Activated T-helper 1 cell treated with anti-CD3 and anti-CD28 coated beads, Interleukin-12 subunit alpha, Interleukin-12 subunit beta, Interleukin-2, Interleukin-4 antibody, amounts not matched to agents 30 ng/mL and 10 ng/mL and 1 ng/mL, durations not matched to agents 14 hours and 24 hours and 36 hours (primary cell): Measurements from ENCODE around the gene SLC44A1. TPM values are rescaled to one million over a fixed set of nuclear protein-coding genes. Genes with fewer than 3 reads are reported as not detected.
A peak's percentile ranks its signal among the peaks of the same experiment; 100 is the strongest.

Experiments used
- DNase-seq: peaks from one replicate; pipeline ENCODE4 v3.0.0; 2021; ENCODE audit warnings: low spot score
- H3K27ac Mint-ChIP-seq: one replicate; pipeline ENCODE4 v1.8.0; 2021; ENCODE audit warnings: mild to moderate bottlenecking, mixed read lengths
- H3K27me3 Mint-ChIP-seq: one replicate; pipeline ENCODE4 v1.8.0; 2022; ENCODE audit warnings: mild to moderate bottlenecking, moderate library complexity, mixed read lengths; ENCODE audit not compliant: insufficient read depth
- H3K36me3 Mint-ChIP-seq: one replicate; pipeline ENCODE4 v1.8.0; 2021; ENCODE audit warnings: low read depth, mixed read lengths
- H3K4me1 Mint-ChIP-seq: one replicate; pipeline ENCODE4 v1.8.0; 2021; ENCODE audit warnings: low read depth, mixed read lengths
- H3K4me3 Mint-ChIP-seq: one replicate; pipeline ENCODE4 v1.8.0; 2021; ENCODE audit warnings: mild to moderate bottlenecking, moderate library complexity, mixed read lengths
- H3K9me3 Mint-ChIP-seq: one replicate; pipeline ENCODE4 v1.8.0; 2021; ENCODE audit warnings: mixed read lengths
- intact Hi-C: fragments of 100-400 bp; cut with micrococcal nuclease; formaldehyde crosslinking; loops from one replicate; pipeline ENCODE4 v1.15.1; 2024
- total RNA-seq: library from RNA; stranded (reverse); gene quantifications from 2 replicates; pipeline ENCODE4 v1.2.3, GENCODE V29; 2022

SLC44A1 gene
- 3.7 and 3.8 TPM in 2 replicates for total RNA-seq

GRCh38 chr9:105244003-105244733 lies at the start of gene SLC44A1:
SLC44A1 (plus strand) TSS chr9:105244651; CDS start chr9:105244869, 218 bp downstream.
- H3K4me1 Mint-ChIP-seq: peaks cover 31% of the 10 kb centered on the region
- H3K9me3 Mint-ChIP-seq: no peaks in the 10 kb centered on the region
- H3K27me3 Mint-ChIP-seq: peaks cover 62% of the 10 kb centered on the region
- intact Hi-C loops: loop anchor here (1.0 to 2.0 kb wide), 12 partner anchors 15 to 497 kb away; partner anchors contain the start of genes FKTN, FSD1L, NIPSNAP3A and TMEM38B
- H3K4me3 Mint-ChIP-seq: peak within 1 kb of the TSS; percentile 88
- DNase-seq: peak; percentile 93
- H3K36me3 Mint-ChIP-seq: no peaks in the 10 kb centered on the region
- H3K27ac Mint-ChIP-seq: peak within 1 kb of the TSS; percentile 69

- Mint-ChIP-seq H3K4me3 (no peak overlapping the region), H3K9me3 (no peaks in the 10 kb centered on the region), H3K4me1 (no peaks in the 10 kb centered on the region), H3K36me3 (no peaks in the 10 kb centered on the region), H3K27me3 (peaks cover 4% of the 10 kb centered on the region), H3K27ac (no peak overlapping the region)
- intact Hi-C loops: no loop called here
- DNase-seq: no peak
Measured at GRCh38 chr9:105195259-105195658, 49.2 kb upstream of the SLC44A1 start.

GRCh38 chr9:105198023-105198422 lies 46.4 kb upstream of the SLC44A1 start:
- intact Hi-C loops: no loop called here
- H3K27ac Mint-ChIP-seq: no peak overlapping the region
- no peak overlapping the region for H3K4me3 Mint-ChIP-seq
- no peaks in the 10 kb centered on the region for H3K36me3 Mint-ChIP-seq
- no peak for DNase-seq
- H3K9me3 Mint-ChIP-seq: no peaks in the 10 kb centered on the region
- no peaks in the 10 kb centered on the region for H3K4me1 Mint-ChIP-seq
- peaks cover 2% of the 10 kb centered on the region for H3K27me3 Mint-ChIP-seq

GRCh38 chr9:105198865-105199264 lies 45.6 kb upstream of the SLC44A1 start:
- intact Hi-C loops: no loop called here

GRCh38 chr9:105204416-105204815 lies 40.0 kb upstream of the SLC44A1 start:
- H3K27me3 Mint-ChIP-seq: peaks cover 2% of the 10 kb centered on the region
- no peaks in the 10 kb centered on the region for H3K4me1 Mint-ChIP-seq
- no peaks in the 10 kb centered on the region for H3K9me3 Mint-ChIP-seq
- no peaks in the 10 kb centered on the region for H3K36me3 Mint-ChIP-seq
- intact Hi-C loops: no loop called here
- no peak overlapping the region for H3K4me3 Mint-ChIP-seq
- no peak overlapping the region for H3K27ac Mint-ChIP-seq
- DNase-seq: no peak

More at GRCh38 chr9:105198865-105199264, 45.6 kb upstream of the SLC44A1 start:
- no peak overlapping the region for H3K27ac Mint-ChIP-seq
- no peaks in the 10 kb centered on the region for H3K9me3 Mint-ChIP-seq
- no peak for DNase-seq
- no peaks in the 10 kb centered on the region for H3K36me3 Mint-ChIP-seq
- no peak overlapping the region for H3K4me3 Mint-ChIP-seq
- peaks cover 2% of the 10 kb centered on the region for H3K27me3 Mint-ChIP-seq
- H3K4me1 Mint-ChIP-seq: no peaks in the 10 kb centered on the region

GRCh38 chr9:105205787-105206495 lies 38.5 kb upstream of the SLC44A1 start:
- Mint-ChIP-seq H3K9me3 (no peaks in the 10 kb centered on the region), H3K4me3 (no peak overlapping the region), H3K27me3 (peaks cover 2% of the 10 kb centered on the region), H3K36me3 (no peaks in the 10 kb centered on the region), H3K4me1 (no peaks in the 10 kb centered on the region), H3K27ac (no peak overlapping the region)
- intact Hi-C loops: no loop called here
- DNase-seq: no peak

- Mint-ChIP-seq H3K36me3 (no peaks in the 10 kb centered on the region), H3K27me3 (peaks cover 4% of the 10 kb centered on the region), H3K27ac (no peak overlapping the region), H3K4me1 (no peaks in the 10 kb centered on the region), H3K4me3 (no peak overlapping the region), H3K9me3 (no peaks in the 10 kb centered on the region)
- intact Hi-C loops: no loop called here
- DNase-seq: no peak
Measured at GRCh38 chr9:105206496-105206820, 38.0 kb upstream of the SLC44A1 start.

GRCh38 chr9:105206821-105207699 lies 37.4 kb upstream of the SLC44A1 start:
- Mint-ChIP-seq H3K4me1 (no peaks in the 10 kb centered on the region), H3K36me3 (no peaks in the 10 kb centered on the region), H3K4me3 (no peak overlapping the region), H3K27me3 (peaks cover 4% of the 10 kb centered on the region), H3K9me3 (no peaks in the 10 kb centered on the region), H3K27ac (no peak overlapping the region)
- intact Hi-C loops: no loop called here
- DNase-seq: no peak

- Mint-ChIP-seq H3K36me3 (no peaks in the 10 kb centered on the region), H3K9me3 (peaks cover 3% of the 10 kb centered on the region), H3K27ac (no peak overlapping the region), H3K4me3 (no peak overlapping the region), H3K27me3 (peaks cover 3% of the 10 kb centered on the region), H3K4me1 (no peaks in the 10 kb centered on the region)
- DNase-seq: no peak
- intact Hi-C loops: no loop called here
Measured at GRCh38 chr9:105216440-105217178, 27.8 kb upstream of the SLC44A1 start.

GRCh38 chr9:105218673-105219072 lies 25.8 kb upstream of the SLC44A1 start:
- H3K4me1 Mint-ChIP-seq: no peaks in the 10 kb centered on the region
- peaks cover 3% of the 10 kb centered on the region for H3K27me3 Mint-ChIP-seq
- H3K9me3 Mint-ChIP-seq: peaks cover 13% of the 10 kb centered on the region
- no peak overlapping the region for H3K4me3 Mint-ChIP-seq
- no peak overlapping the region for H3K27ac Mint-ChIP-seq
- intact Hi-C loops: no loop called here
- H3K36me3 Mint-ChIP-seq: no peaks in the 10 kb centered on the region
- DNase-seq: no peak

- no peaks in the 10 kb centered on the region for H3K36me3 Mint-ChIP-seq
- intact Hi-C loops: no loop called here
- H3K27ac Mint-ChIP-seq: no peak overlapping the region
- no peak overlapping the region for H3K4me3 Mint-ChIP-seq
- H3K4me1 Mint-ChIP-seq: no peaks in the 10 kb centered on the region
- no peak for DNase-seq
- peaks cover 3% of the 10 kb centered on the region for H3K27me3 Mint-ChIP-seq
- H3K9me3 Mint-ChIP-seq: peaks cover 20% of the 10 kb centered on the region
Measured at GRCh38 chr9:105219291-105219805, 25.1 kb upstream of the SLC44A1 start.

GRCh38 chr9:105220451-105220850 lies 24.0 kb upstream of the SLC44A1 start:
- peaks cover 29% of the 10 kb centered on the region for H3K9me3 Mint-ChIP-seq
- no peak for DNase-seq
- no peak overlapping the region for H3K27ac Mint-ChIP-seq
- no peaks in the 10 kb centered on the region for H3K4me1 Mint-ChIP-seq
- peaks cover 3% of the 10 kb centered on the region for H3K27me3 Mint-ChIP-seq
- no peaks in the 10 kb centered on the region for H3K36me3 Mint-ChIP-seq
- H3K4me3 Mint-ChIP-seq: no peak overlapping the region
- intact Hi-C loops: no loop called here
